ENCODE measurements around the gene JPH2.
A peak's percentile ranks its signal among the peaks of the same experiment; 100 is the strongest.
"Not testable (repeated sequence)": the region's sequence is repeated elsewhere in the genome, so short reads cannot be mapped to it uniquely, and the experiment has no call there.

The JPH2 gene

GRCh38 chr20:44211177-44212039 is 24.4 kb upstream of the JPH2 start:
- no peak for DNase-seq

GRCh38 chr20:44210406-44211176 is 23.6 kb upstream of the JPH2 start, which contains the start of gene OSER1:
Gene OSER1, minus strand, starts transcription at chr20:44210771. Its CDS starts 3,814 bp downstream, at chr20:44206957.
- peak; percentile 98 for DNase-seq

GRCh38 chr20:44209686-44210405 is 22.9 kb upstream of the JPH2 start:
- no peak for DNase-seq

GRCh38 chr20:44208770-44209169 is 21.8 kb upstream of the JPH2 start:
- no peak for DNase-seq

GRCh38 chr20:44208165-44208564 is 21.2 kb upstream of the JPH2 start:
- DNase-seq, result no peak

GRCh38 chr20:44207126-44207723 is 20.2 kb upstream of the JPH2 start:
- DNase-seq, result no peak

- no peak for DNase-seq
These were observed 19.1 kb upstream of the JPH2 start for GRCh38 chr20:44206132-44206531.

- DNase-seq, result no peak
These were observed 17.8 kb upstream of the JPH2 start for GRCh38 chr20:44204832-44205215.

DNA sequence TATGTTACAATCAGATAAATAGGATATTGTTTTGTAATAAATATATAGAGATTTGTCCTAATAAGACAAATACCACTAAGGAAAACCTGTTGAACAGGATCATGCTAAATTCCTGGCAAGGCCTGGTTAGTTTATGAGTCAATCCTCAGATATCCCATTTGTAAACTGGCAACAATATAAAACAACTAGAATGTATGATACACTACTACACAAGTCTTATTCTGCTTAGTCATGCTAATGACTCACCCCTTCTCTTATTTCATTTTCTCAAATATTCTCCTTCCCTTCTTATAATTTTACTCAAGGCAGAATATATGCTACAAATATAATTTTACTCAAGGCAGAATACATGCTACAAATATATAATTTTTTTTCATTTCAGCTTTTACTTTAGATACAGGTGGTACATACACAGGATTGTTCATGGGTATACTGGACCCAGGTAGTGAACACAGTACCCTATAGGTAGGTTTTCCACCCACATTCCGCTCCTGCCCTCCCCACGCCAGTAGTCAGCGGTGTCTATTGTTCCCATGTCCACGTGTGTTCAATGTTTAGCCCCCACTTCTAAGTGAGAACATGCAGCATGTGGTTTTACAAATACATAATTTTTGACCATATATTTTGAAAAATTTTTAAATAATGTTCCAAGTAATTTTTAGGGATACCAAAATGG is 17.3 kb upstream of the JPH2 start:
- no peak for DNase-seq

DNA sequence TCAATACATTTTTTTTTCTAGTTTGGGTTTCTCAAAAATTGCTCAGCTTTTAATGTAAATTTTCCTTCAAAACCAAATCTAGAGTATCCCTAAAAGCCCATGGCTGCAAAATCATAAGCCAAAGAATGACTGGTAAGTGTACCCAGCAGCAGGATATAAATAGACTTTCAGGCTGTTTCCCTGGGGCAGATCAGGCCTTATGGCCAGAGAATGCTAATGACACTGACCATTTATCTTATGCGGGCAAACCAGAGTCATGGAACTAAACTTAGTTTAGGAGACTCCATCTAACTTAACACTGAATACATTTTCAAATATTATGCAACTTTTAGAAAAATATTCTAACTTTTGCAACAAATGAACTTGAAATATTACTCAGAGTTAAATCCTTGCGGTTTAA is 16.2 kb upstream of the JPH2 start:
- no peak for DNase-seq

DNA sequence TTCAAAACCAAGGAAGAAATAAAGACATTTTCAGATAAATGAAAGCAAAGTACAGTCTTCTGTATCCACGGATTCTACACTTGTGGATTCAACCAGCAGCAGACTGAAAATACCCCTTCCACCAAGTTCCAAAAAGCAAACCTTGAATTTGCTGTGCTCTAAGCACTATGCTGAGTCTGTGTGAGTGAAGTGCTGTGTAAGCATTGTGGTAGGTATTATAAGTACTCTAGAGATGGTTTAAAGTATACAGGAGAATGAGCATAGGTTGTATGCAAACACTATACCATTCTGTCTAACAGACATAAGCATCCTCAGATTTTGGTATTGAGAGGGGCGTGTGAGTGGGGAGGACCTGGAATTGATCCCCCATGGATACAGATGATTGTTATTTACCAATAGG is 14.0 kb upstream of the JPH2 start:
- DNase-seq, result no peak

DNA sequence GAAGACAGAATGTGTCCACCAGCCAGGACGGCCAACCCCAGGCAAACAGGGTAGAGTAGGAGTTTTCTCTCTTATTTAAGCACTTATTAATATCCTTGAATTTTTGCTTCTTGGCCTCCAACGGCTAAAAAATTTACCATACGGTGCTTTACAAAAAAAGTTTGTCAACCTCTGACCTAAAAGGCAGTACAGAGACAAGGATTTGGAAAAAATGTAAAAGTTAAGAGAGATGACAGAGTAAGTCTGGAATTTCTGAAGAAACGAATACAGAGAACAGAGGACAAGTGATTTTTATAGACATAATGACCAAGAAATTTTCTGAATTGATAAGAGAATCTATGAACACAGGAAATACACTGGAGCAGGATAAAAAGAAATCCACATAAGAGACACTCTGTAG is 13.4 kb upstream of the JPH2 start:
- DNase-seq, result no peak

DNA sequence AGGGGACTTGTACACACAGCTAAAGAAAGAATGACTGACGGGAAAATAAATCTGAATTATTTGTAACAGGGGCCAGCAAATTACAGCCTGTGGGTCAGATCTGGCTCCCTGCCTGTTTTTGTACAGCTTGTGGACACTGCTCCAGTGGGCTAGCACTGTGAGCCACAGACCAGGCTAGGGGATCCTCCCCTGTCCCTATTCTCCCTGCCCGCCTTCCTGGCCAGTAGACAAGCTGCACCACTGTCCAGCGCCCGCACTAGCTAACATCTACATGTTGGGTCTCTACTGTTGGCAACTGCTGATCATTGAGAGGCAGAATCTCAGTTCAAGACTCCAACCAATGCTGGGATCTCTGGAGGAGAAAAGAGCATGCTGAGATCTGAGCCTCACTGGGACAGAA is 12.9 kb upstream of the JPH2 start:
- DNase-seq, result no peak

DNA sequence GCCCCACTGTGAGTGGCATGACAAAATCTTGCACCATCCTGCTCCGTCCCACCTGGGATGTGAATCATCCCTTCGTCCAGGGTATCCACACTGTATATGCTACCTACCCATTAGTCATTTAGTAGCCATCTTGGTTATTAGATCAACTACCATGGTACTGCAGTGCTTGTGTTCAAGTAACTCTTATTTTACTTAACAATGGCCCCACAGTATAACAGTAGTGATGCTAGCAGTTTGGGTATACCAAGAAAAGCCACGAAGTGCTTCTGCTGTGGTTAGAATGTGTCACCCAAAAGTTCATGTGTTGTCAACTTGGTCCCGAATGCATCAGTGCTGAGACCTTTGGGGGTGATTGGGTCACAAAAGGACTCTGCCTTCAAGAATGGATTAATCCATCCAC is 11.9 kb upstream of the JPH2 start:
- DNase-seq, result no peak

DNA sequence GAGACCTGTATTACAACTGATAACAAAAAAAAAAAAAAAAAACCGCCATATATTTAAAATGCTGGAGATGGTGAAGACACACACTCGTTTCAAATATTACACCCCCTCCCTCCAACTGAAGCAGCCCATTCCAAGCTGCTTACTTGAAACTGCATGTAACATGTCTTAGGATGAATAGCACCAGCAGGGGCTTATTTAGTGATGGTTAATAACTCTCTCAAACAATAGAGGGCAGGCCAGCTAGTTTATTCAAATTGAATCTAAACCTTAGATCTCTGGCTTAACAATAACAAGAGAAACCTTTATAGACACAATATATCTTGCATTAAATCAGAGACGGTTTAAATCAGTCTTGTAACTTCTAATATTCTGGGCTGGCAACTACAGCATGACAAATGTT is 9.3 kb upstream of the JPH2 start:
- no peak for DNase-seq

DNA sequence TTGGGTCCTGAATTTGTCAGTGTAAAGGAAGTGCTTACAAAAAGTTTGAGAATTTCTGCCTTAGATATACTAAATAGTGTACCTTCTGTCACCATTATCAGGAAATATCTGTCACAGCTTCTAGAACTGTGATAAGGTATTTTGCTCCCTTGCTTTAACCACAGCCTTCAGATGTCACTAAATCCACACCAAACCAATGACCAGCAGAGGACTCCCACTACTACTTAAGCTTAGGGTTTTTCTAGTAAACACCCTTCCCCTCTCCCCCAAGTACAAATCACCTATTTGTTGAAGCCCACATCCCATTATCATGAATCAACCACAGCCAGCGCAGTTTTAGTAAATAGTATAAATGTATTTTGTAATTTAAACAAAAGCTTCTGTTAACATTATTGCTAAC is 8.6 kb upstream of the JPH2 start:
- no peak for DNase-seq

DNA sequence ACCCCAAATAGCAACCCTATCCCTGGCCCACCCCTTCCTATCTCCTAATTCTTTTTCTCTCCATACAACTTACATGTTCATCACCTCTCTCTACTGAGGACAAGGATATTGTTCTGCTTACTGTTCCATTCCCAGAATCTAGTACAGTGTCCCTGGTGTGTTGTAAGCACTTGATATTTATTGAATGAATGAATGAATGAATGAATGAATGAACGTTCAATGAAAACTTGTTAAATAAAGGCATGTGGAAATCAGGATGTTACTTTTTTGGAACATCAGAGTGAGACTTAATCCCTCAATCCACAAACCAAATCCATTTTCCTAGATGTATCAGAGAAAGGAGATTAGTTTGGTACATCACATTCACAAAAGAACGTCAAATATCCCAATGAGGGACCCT is 6.8 kb upstream of the JPH2 start:
- no peak for DNase-seq

GRCh38 chr20:44191640-44192039 is 4.7 kb upstream of the JPH2 start:
- DNase-seq, result not testable (repeated sequence)

- peak; percentile 38 for DNase-seq
These were observed 3.3 kb upstream of the JPH2 start for GRCh38 chr20:44190197-44190852.

- no peak for DNase-seq
These were observed 1.8 kb upstream of the JPH2 start for GRCh38 chr20:44188752-44189151.

DNA sequence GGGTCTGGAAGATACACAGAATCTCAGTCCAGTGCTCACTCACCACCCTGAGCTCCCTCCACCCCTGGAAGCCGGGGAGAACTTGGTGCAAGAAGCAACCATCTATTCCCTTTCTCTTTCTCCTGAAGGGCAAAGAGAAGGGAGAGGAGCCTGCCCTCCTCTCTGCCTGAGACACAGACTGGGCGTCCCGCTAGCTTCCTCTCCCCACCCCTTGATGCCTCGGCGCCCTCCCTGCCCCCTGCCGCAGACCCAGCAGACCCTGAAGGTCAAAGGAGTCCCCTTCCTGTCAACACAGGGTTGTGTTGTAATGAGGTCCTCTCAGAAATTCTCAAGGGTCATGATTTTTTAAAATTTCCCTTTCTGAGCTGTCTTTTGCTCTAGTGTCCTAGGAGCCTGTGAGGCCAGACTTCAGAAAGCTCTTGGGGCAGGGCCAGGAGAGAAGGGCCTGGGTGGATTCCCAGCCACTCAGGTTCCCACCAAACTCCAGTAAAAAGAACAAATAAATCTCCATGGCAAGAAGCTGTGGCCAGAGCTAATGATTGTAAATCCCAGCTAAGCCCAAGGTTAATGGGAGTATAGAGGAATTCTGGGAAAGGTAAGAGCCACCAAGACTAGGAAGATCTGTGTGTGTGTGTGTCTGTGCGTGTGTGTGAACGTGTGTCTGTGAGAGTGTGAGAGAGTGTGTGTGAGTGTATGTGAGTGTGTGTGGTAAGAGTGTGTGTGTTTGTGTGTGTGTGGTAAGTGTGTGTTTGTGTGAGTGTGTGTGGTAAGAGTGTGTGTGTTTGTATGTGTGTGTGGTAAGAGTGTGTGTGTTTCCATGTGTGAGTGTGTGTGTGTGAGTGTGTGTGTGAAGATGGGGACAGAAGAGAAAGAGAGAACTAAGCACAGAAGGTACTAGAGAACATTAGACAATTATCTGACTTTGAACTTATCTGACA is 1.1 kb upstream of the JPH2 start:
- DNase-seq, result no peak
